ENCODE data around the gene ORC2. TPM values are rescaled to one million over a fixed set of nuclear protein-coding genes. Genes with fewer than 3 reads are reported as not detected.

ORC2 gene
- total RNA-seq, 1 donor from 2014 or later, result 27.4 TPM

GRCh38 chr2:200878289-200878880 lies 85.1 kb downstream of the ORC2 start:
- no peak for DNase-seq
- Histone ChIP-seq H3K27me3 (no peaks in the 10 kb centered on the region), H3K36me3 (peaks cover 83% of the 10 kb centered on the region), H3K4me1 (no peaks in the 10 kb centered on the region), H3K27ac (no peak overlapping the region), H3K9me3 (no peaks in the 10 kb centered on the region), H3K4me3 (no peak overlapping the region)
- intact Hi-C loops (cut with DNase I), result no loop called here
- no peak for ATAC-seq
- no peak for TF ChIP-seq CTCF (IDR thresholded peaks at IDR 0.05)

- Histone ChIP-seq H3K9me3 (no peaks in the 10 kb centered on the region), H3K27ac (no peak overlapping the region), H3K27me3 (no peaks in the 10 kb centered on the region), H3K36me3 (peaks cover 81% of the 10 kb centered on the region), H3K4me1 (no peaks in the 10 kb centered on the region), H3K4me3 (no peak overlapping the region)
- no peak for TF ChIP-seq CTCF (IDR thresholded peaks at IDR 0.05)
- no peak for DNase-seq
- intact Hi-C loops (cut with DNase I), result no loop called here
- ATAC-seq, result no peak
Observed at GRCh38 chr2:200877443-200877842, 86.0 kb downstream of the ORC2 start.

GRCh38 chr2:200873560-200873959 lies 89.9 kb downstream of the ORC2 start:
- Histone ChIP-seq H3K27ac (no peak overlapping the region), H3K4me3 (no peak overlapping the region), H3K4me1 (no peaks in the 10 kb centered on the region), H3K27me3 (no peaks in the 10 kb centered on the region), H3K36me3 (peaks cover 63% of the 10 kb centered on the region), H3K9me3 (no peaks in the 10 kb centered on the region)
- intact Hi-C loops (cut with DNase I), result no loop called here
- TF ChIP-seq CTCF (IDR thresholded peaks at IDR 0.05), result no peak
- ATAC-seq, result no peak
- no peak for DNase-seq

GRCh38 chr2:200871151-200871550 lies 92.3 kb downstream of the ORC2 start:
- Histone ChIP-seq H3K27me3 (no peaks in the 10 kb centered on the region), H3K4me3 (no peak overlapping the region), H3K9me3 (no peaks in the 10 kb centered on the region), H3K27ac (no peak overlapping the region), H3K4me1 (no peaks in the 10 kb centered on the region), H3K36me3 (peaks cover 42% of the 10 kb centered on the region)
- no peak for TF ChIP-seq CTCF (IDR thresholded peaks at IDR 0.05)
- intact Hi-C loops (cut with DNase I), result no loop called here
- DNase-seq (no peak), ATAC-seq (no peak)

- H3K36me3 ChIP-seq, result peaks cover 22% of the 10 kb centered on the region
- no peak for DNase-seq
- no peak for TF ChIP-seq CTCF (IDR thresholded peaks at IDR 0.05)
- peaks cover 8% of the 10 kb centered on the region for H3K4me1 ChIP-seq
- no peaks in the 10 kb centered on the region for H3K27me3 ChIP-seq
- H3K27ac ChIP-seq, result no peak overlapping the region
- no peak for ATAC-seq
- no peak overlapping the region for H3K4me3 ChIP-seq
- no peaks in the 10 kb centered on the region for H3K9me3 ChIP-seq
- intact Hi-C loops (cut with DNase I), result no loop called here
Observed at GRCh38 chr2:200869014-200869413, 94.4 kb downstream of the ORC2 start.
